K562 (cell line): Measurements from ENCODE around the gene TFPT. TPM values are rescaled to one million over a fixed set of nuclear protein-coding genes. Genes with fewer than 3 reads are reported as not detected.
A peak's percentile ranks its signal among the peaks of the same experiment; 100 is the strongest.

Source experiments
- BCOR ChIP-seq: fragments of 450-650 bp; IDR thresholded peaks from 2 replicates; pipeline ENCODE4 v1.6.1; 2016
- CCAR2 ChIP-seq: fragments of 200-400 bp; formaldehyde crosslinking; IDR thresholded peaks from 2 replicates; pipeline ENCODE4 v1.6.1; 2017; ENCODE audit warnings: mild to moderate bottlenecking, low read depth, low read length
- E2F3 ChIP-seq: fragments of 250-450 bp; sonication (Bioruptor Pico); IDR thresholded peaks from 2 replicates; pipeline ENCODE4 v1.4.0; 2020; ENCODE audit warnings: mild to moderate bottlenecking
- GTF2A2 ChIP-seq: IDR thresholded peaks from 2 replicates; pipeline ENCODE4 v1.6.1; 2016; ENCODE audit warnings: mild to moderate bottlenecking, missing genetic modification characterization, missing compliant biosample characterization
- KDM2B ChIP-seq: fragments of 250-450 bp; sonication (Bioruptor Pico); IDR thresholded peaks from 2 replicates; pipeline ENCODE4 v1.8.0; 2021; ENCODE audit warnings: mild to moderate bottlenecking, moderate library complexity
- MEF2D ChIP-seq: conservative IDR thresholded peaks from 2 replicates; pipeline ENCODE4 v1.6.1; 2016; ENCODE audit warnings: low read depth, missing genetic modification characterization, missing compliant biosample characterization
- MIER1 ChIP-seq: fragments of 450-650 bp; IDR thresholded peaks from 2 replicates; pipeline ENCODE4 v1.6.1; 2016; ENCODE audit warnings: antibody characterized with exemption, mild to moderate bottlenecking, low read depth
- PPARD ChIP-seq: fragments of 250-450 bp; sonication (Bioruptor Pico); IDR thresholded peaks from 2 replicates; pipeline ENCODE4 v1.8.0; 2022; ENCODE audit warnings: inconsistent platforms, mild to moderate bottlenecking, moderate library complexity
- PTTG1 ChIP-seq: fragments of 450-650 bp; IDR thresholded peaks from 2 replicates; pipeline ENCODE4 v1.6.1; 2016; ENCODE audit warnings: low read depth, mild to moderate bottlenecking, missing genetic modification characterization, missing compliant biosample characterization
- RBM25 ChIP-seq: fragments of 200-400 bp; formaldehyde crosslinking; IDR thresholded peaks from 2 replicates; pipeline ENCODE4 v1.6.1; 2018; ENCODE audit warnings: low read length, low read depth, moderate library complexity; ENCODE audit not compliant: severe bottlenecking
- RBM39 ChIP-seq: fragments of 200-400 bp; formaldehyde crosslinking; optimal IDR thresholded peaks from 2 replicates; pipeline ENCODE3; 2018; ENCODE audit warnings: low read depth, low read length
- SIRT6 ChIP-seq: IDR thresholded peaks from one replicate; pipeline ENCODE4 v1.6.1; 2012; ENCODE audit warnings: low read depth, mild to moderate bottlenecking, control low read depth, inconsistent platforms, low read length, moderate library complexity
- SUPT5H ChIP-seq: fragments of 450-650 bp; IDR thresholded peaks from 2 replicates; pipeline ENCODE4 v1.6.1; 2016
- TBP ChIP-seq: optimal IDR thresholded peaks from 2 replicates; pipeline ENCODE3; 2011; ENCODE audit warnings: low read depth, low read length, improper control_type of control experiment
- TEAD4 ChIP-seq, 2 experiments: sonication (generic) in 1 of 2; formaldehyde crosslinking in 1 of 2; IDR thresholded peaks; 2 replicates each; pipeline versions ENCODE4 v1.6.1 to v1.8.0; 2012 to 2022; ENCODE audit warnings: borderline replicate concordance in 1 of 2, inconsistent platforms in 1 of 2, low read length in 1 of 2, mild to moderate bottlenecking in 1 of 2, missing genetic modification reagents in 1 of 2
- ZBTB9 ChIP-seq: fragments of 450-650 bp; formaldehyde crosslinking; IDR thresholded peaks from 2 replicates; pipeline ENCODE4 v1.4.0; 2020; ENCODE audit warnings: mild to moderate bottlenecking, moderate library complexity
- ZNF143 ChIP-seq: sonication (generic); formaldehyde crosslinking; IDR thresholded peaks from 2 replicates; pipeline ENCODE4 v1.9.0; 2022; ENCODE audit warnings: mild to moderate bottlenecking, missing genetic modification reagents
- ZNF175 ChIP-seq: fragments of 200-800 bp; sonication (Bioruptor generic); IDR thresholded peaks from 2 replicates; pipeline ENCODE4 v1.6.1; 2016; ENCODE audit warnings: low read depth, mild to moderate bottlenecking, missing genetic modification characterization, missing compliant biosample characterization
- ZNF589 ChIP-seq: fragments of 200-800 bp; sonication (Bioruptor generic); IDR thresholded peaks from 2 replicates; pipeline ENCODE4 v1.6.1; 2016; ENCODE audit warnings: low read depth, missing genetic modification characterization, missing compliant biosample characterization
- polyA plus RNA-seq, 8 experiments: library from polyadenylated mRNA; depleted of rRNA in 4 of 8; stranded (reverse) in 5 of 8; unstranded in 3 of 8; fragments of >200 nt; fragmentation: Nextera tagmentation in 2 of 8; fragmentation: Illumina TruSeq in 1 of 8; extraction: Ambion mirVana in 2 of 8; extraction: Trizol in 1 of 8; gene quantifications; 2 replicates each; pipeline versions ENCODE4 v1.2.1 to v1.2.3, GENCODE V29; 2011 to 2014; ENCODE audit warnings: inconsistent platforms in 1 of 8, missing spikeins in 1 of 8
- total RNA-seq, 7 experiments: library from RNA; depleted of rRNA in 6 of 7; stranded (reverse); fragments of >200 nt in 6 of 7; fragmentation: Illumina TruSeq in 2 of 7; extraction: Trizol in 2 of 7; gene quantifications; 2 replicates each; pipeline versions ENCODE4 v1.2.1 to v1.2.3, GENCODE V29; 2011 to 2021; ENCODE audit warnings: low replicate concordance in 1 of 7
- TF ChIP-seq, protein P1 (sequence below): fragments of 250-450 bp; sonication (Bioruptor Pico); IDR thresholded peaks from 2 replicates; pipeline ENCODE4 v1.8.0; 2022; ENCODE audit warnings: inconsistent platforms, mild to moderate bottlenecking, moderate library complexity, borderline replicate concordance
- TF ChIP-seq, protein P2 (sequence below): fragments of 450-650 bp; IDR thresholded peaks from 2 replicates; pipeline ENCODE4 v1.6.1; 2016; ENCODE audit warnings: antibody characterized with exemption
- TF ChIP-seq, protein P3 (sequence below): fragments of 450-650 bp; formaldehyde crosslinking; conservative IDR thresholded peaks from 2 replicates; pipeline ENCODE4 v1.4.0; 2022; ENCODE audit warnings: mild to moderate bottlenecking, missing genetic modification characterization

TFPT gene
- total and polyA plus RNA-seq, 9 of the 15 experiments (the other 6 are each of a cell fraction or from before 2014, with no cell fraction given) = 0.72 to 16.4 (median 9.2) TPM

DNA sequence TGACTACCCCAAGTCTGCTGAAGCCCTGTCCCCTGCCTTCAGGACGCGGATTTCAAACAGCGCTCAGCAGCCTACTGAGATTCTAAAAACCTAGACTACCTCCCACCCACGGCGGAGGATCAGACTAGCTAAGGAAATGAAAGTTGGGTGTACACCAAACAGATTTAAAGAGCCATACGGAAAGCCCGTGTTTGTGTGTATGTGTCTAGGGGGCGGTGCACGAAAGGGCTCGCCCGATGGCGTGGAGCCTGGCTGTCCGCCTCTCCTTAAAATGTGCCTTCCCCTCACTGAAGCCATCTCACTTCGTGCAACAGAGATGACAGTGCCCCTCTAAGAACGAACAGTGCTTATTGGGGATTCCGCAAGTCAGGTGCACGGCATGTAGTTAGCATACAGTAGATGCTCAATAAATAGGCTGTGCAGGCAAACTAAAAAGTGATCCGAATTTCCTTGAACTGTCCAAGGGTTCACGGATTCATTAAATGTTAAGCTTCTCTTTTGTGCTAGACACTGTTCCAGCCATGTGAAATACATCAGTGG, 43.4 kb upstream of the TFPT start (continued):
- TF ChIP-seq CCAR2 (no peak), GTF2A2 (tag) (no peak), RBM39 (peak; percentile 76), ZNF143 (CRISPR knock-in tag) (0 out of 2 replicates have a peak, but pooled peaks have one; percentile 10), RBM25 (no peak), MIER1 (no peak), TEAD4 (IDR thresholded peaks at IDR 0.05; ENCODE audit: low read length) (peak; percentile 24; the same call in 1 of the 2 replicates), TEAD4 (CRISPR knock-in tag; IDR thresholded peaks at IDR 0.05; ENCODE audit: borderline replicate concordance) (no peak), MEF2D (tag) (no peak), TBP (no peak), KDM2B (0 out of 2 replicates have a peak, but pooled peaks have one; percentile 3), SIRT6 (no peak), ZBTB9 (CRISPR knock-in tag) (0 out of 2 replicates have a peak, but pooled peaks have one; percentile 40), PPARD (no peak), BCOR (peak; percentile 52; the same call in 1 of the 2 replicates), ZNF589 (0 out of 2 replicates have a peak, but pooled peaks have one; percentile 37), SUPT5H (0 out of 2 replicates have a peak, but pooled peaks have one; percentile 27), ZNF175 (CRISPR knock-in tag) (0 out of 2 replicates have a peak, but pooled peaks have one; percentile 10), E2F3 (CRISPR knock-in tag) (no peak), PTTG1 (no peak)
- TF ChIP-seq, protein P1, sequence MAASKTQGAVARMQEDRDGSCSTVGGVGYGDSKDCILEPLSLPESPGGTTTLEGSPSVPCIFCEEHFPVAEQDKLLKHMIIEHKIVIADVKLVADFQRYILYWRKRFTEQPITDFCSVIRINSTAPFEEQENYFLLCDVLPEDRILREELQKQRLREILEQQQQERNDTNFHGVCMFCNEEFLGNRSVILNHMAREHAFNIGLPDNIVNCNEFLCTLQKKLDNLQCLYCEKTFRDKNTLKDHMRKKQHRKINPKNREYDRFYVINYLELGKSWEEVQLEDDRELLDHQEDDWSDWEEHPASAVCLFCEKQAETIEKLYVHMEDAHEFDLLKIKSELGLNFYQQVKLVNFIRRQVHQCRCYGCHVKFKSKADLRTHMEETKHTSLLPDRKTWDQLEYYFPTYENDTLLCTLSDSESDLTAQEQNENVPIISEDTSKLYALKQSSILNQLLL (CRISPR knock-in tag) = no peak
- TF ChIP-seq, protein P2, sequence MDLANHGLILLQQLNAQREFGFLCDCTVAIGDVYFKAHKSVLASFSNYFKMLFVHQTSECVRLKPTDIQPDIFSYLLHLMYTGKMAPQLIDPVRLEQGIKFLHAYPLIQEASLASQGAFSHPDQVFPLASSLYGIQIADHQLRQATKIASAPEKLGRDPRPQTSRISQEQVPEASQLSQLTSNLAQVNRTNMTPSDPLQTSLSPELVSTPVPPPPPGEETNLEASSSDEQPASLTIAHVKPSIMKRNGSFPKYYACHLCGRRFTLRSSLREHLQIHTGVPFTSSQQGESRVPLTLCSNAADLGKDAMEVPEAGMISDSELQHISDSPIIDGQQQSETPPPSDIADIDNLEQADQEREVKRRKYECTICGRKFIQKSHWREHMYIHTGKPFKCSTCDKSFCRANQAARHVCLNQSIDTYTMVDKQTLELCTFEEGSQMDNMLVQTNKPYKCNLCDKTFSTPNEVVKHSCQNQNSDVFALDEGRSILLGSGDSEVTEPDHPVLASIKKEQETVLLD = no peak
- TF ChIP-seq, protein P3, sequence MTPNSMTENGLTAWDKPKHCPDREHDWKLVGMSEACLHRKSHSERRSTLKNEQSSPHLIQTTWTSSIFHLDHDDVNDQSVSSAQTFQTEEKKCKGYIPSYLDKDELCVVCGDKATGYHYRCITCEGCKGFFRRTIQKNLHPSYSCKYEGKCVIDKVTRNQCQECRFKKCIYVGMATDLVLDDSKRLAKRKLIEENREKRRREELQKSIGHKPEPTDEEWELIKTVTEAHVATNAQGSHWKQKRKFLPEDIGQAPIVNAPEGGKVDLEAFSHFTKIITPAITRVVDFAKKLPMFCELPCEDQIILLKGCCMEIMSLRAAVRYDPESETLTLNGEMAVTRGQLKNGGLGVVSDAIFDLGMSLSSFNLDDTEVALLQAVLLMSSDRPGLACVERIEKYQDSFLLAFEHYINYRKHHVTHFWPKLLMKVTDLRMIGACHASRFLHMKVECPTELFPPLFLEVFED (CRISPR knock-in tag) = 0 out of 2 replicates have a peak, but pooled peaks have one; percentile 19
